GM10248 (cell line): ENCODE measurements around the gene NOTO.

Experiments
- CTCF ChIA-PET: fragments of 300-600 bp; sonication (Branson Sonifier 250); formaldehyde crosslinking; extraction: SDS; loops from one replicate; lab custom pipeline; 2021; ENCODE audit warnings: antibody characterized with exemption; lab: Yijun Ruan, JAX
- POLR2A ChIA-PET: fragments of 350-650 bp; sonication (Branson Sonifier 250); formaldehyde crosslinking; extraction: SDS; loops from one replicate; lab custom pipeline; 2020; ENCODE audit warnings: antibody characterized with exemption; lab: Yijun Ruan, JAX
- DNase-seq: peaks from one replicate; pipeline ENCODE4 v3.0.0; 2012; ENCODE audit errors: extremely low spot score
- CTCF ChIP-seq: IDR thresholded peaks from 2 replicates; pipeline ENCODE4 v1.5.1; 2012; ENCODE audit warnings: mild to moderate bottlenecking, low read depth; ENCODE audit errors: extremely low read depth, missing control alignments, control extremely low read depth

The NOTO gene

GRCh38 chr2:73212448-73213176, 10.2 kb downstream of the NOTO start:
- ChIA-PET CTCF (interaction anchor here (0.7 to 7.6 kb wide), 48 partner anchors 8 to 383 kb away, joined by 3 to 89 read pairs (median 5); partner anchors contain the start of genes CCT7, NOTO, PRADC1 and SFXN5), POLR2A (interaction anchor here (0.6 to 1.1 kb wide), 3 partner anchors 20 to 173 kb away, joined by 3 to 5 read pairs (median 4); partner anchors contain the start of genes ALMS1, CCT7 and PRADC1)
- DNase-seq, result peak; percentile 85
- TF ChIP-seq CTCF, result peak; percentile 94

- ChIA-PET POLR2A (no interaction called here), CTCF (interaction anchor here (1.7 to 7.6 kb wide), 5 partner anchors 17 to 322 kb away, joined by 8 to 89 read pairs (median 70); partner anchors contain the start of genes CCT7 and PRADC1)
- peak; percentile 95 for DNase-seq
- TF ChIP-seq CTCF, result no peak
These were observed 12.0 kb downstream of the NOTO start, which contains the start of gene SMYD5 for GRCh38 chr2:73214120-73215035. SMYD5 (plus strand) TSS chr2:73214245; CDS start chr2:73214267, 22 bp downstream.

GRCh38 chr2:73215254-73215653, 12.9 kb downstream of the NOTO start:
- ChIA-PET CTCF (interaction anchor here (1.0 to 1.7 kb wide), 2 partner anchors 23 to 38 kb away, joined by 3 to 8 read pairs; no protein-coding TSS in a partner anchor), POLR2A (no interaction called here)
- no peak for DNase-seq
- TF ChIP-seq CTCF, result no peak

- POLR2A ChIA-PET, result interaction anchor here (2.0 kb wide), 1 partner anchor 16 kb away, joined by 6 read pairs; the partner anchor contains the start of genes CCT7 and PRADC1
- DNase-seq, result no peak
- no peak for TF ChIP-seq CTCF
- CTCF ChIA-PET, result interaction anchor here (1.2 to 5.6 kb wide), 3 partner anchors 12 to 40 kb away, joined by 3 to 31 read pairs (median 5); partner anchors contain the start of gene PRADC1
These were observed 14.8 kb downstream of the NOTO start for GRCh38 chr2:73217160-73217559.

- POLR2A ChIA-PET, result interaction anchor here (2.0 kb wide), 1 partner anchor 16 kb away, joined by 6 read pairs; the partner anchor contains the start of genes CCT7 and PRADC1
- CTCF ChIA-PET, result interaction anchor here (0.7 to 5.6 kb wide), 6 partner anchors 11 to 132 kb away, joined by 3 to 31 read pairs (median 4); partner anchors contain the start of gene PRADC1
These were observed 15.5 kb downstream of the NOTO start for GRCh38 chr2:73217826-73218225.

More at GRCh38 chr2:73217826-73218225, 15.5 kb downstream of the NOTO start:
- no peak for DNase-seq
- no peak for TF ChIP-seq CTCF
